ENCODE data around the gene STAT4.
A peak's percentile ranks its signal among the peaks of the same experiment; 100 is the strongest.

STAT4 gene

GRCh38 chr2:191012845-191013681, 137.7 kb downstream of the STAT4 start:
- Histone ChIP-seq H3K4me2 (peak overlapping the region; percentile 92), H3K27ac (peak overlapping the region; percentile 87; the same call in 1 of the 2 replicates), H3K27me3 (no peaks in the 10 kb centered on the region), H3K9me3 (no peaks in the 10 kb centered on the region), H3K4me1 (peaks cover 22% of the 10 kb centered on the region), H3K36me3 (peaks cover 22% of the 10 kb centered on the region), H4K20me1 (0 out of 2 replicates have a peak, but pooled peaks cover 7% of the 10 kb centered on the region), H3K9ac (peak overlapping the region; percentile 90), H3K4me3 (peak overlapping the region; percentile 95)
- TF ChIP-seq Cebpa-rat (IDR thresholded peaks at IDR 0.05): no peak

GRCh38 chr2:191012346-191012745, 138.4 kb downstream of the STAT4 start:
- Histone ChIP-seq H4K20me1 (0 out of 2 replicates have a peak, but pooled peaks cover 7% of the 10 kb centered on the region), H3K36me3 (peaks cover 28% of the 10 kb centered on the region), H3K27ac (no peak overlapping the region), H3K9me3 (no peaks in the 10 kb centered on the region), H3K4me3 (no peak overlapping the region), H3K27me3 (no peaks in the 10 kb centered on the region), H3K4me2 (peak overlapping the region; percentile 92), H3K9ac (no peak overlapping the region), H3K4me1 (peaks cover 22% of the 10 kb centered on the region)
- no peak for TF ChIP-seq Cebpa-rat (IDR thresholded peaks at IDR 0.05)

GRCh38 chr2:191010887-191011885, 139.6 kb downstream of the STAT4 start:
- H3K4me2 ChIP-seq: no peak overlapping the region
- no peak overlapping the region for H3K4me3 ChIP-seq

GRCh38 chr2:191009541-191010374, 141.0 kb downstream of the STAT4 start:
- Histone ChIP-seq H3K4me1 (peaks cover 19% of the 10 kb centered on the region), H3K36me3 (peaks cover 54% of the 10 kb centered on the region), H3K9ac (no peak overlapping the region)

More at GRCh38 chr2:191010887-191011885, 139.6 kb downstream of the STAT4 start:
- Histone ChIP-seq H3K4me1 (peaks cover 22% of the 10 kb centered on the region), H3K27me3 (no peaks in the 10 kb centered on the region), H3K9me3 (no peaks in the 10 kb centered on the region), H4K20me1 (0 out of 2 replicates have a peak, but pooled peaks cover 7% of the 10 kb centered on the region), H3K36me3 (peaks cover 40% of the 10 kb centered on the region), H3K27ac (no peak overlapping the region), H3K9ac (no peak overlapping the region)
- no peak for TF ChIP-seq Cebpa-rat (IDR thresholded peaks at IDR 0.05)

GRCh38 chr2:191008286-191008685, 142.5 kb downstream of the STAT4 start:
- H4K20me1 ChIP-seq: 0 out of 2 replicates have a peak, but pooled peaks cover 7% of the 10 kb centered on the region
- no peak for TF ChIP-seq Cebpa-rat (IDR thresholded peaks at IDR 0.05)
- H3K9me3 ChIP-seq: 0 out of 2 replicates have a peak, but pooled peaks cover 2% of the 10 kb centered on the region
- H3K4me2 ChIP-seq: no peak overlapping the region
- H3K36me3 ChIP-seq: peaks cover 69% of the 10 kb centered on the region
- peaks cover 10% of the 10 kb centered on the region for H3K4me1 ChIP-seq
- H3K4me3 ChIP-seq: no peak overlapping the region
- no peak overlapping the region for H3K9ac ChIP-seq
- H3K27ac ChIP-seq: no peak overlapping the region
- H3K27me3 ChIP-seq: no peaks in the 10 kb centered on the region

More at GRCh38 chr2:191009541-191010374, 141.0 kb downstream of the STAT4 start:
- Histone ChIP-seq H3K4me2 (no peak overlapping the region), H3K9me3 (no peaks in the 10 kb centered on the region), H3K4me3 (no peak overlapping the region), H3K27ac (no peak overlapping the region), H4K20me1 (0 out of 2 replicates have a peak, but pooled peaks cover 7% of the 10 kb centered on the region), H3K27me3 (no peaks in the 10 kb centered on the region)
- no peak for TF ChIP-seq Cebpa-rat (IDR thresholded peaks at IDR 0.05)

GRCh38 chr2:191006997-191007783, 143.6 kb downstream of the STAT4 start:
- peaks cover 79% of the 10 kb centered on the region for H3K36me3 ChIP-seq
- H3K4me2 ChIP-seq: no peak overlapping the region
- H3K27me3 ChIP-seq: no peaks in the 10 kb centered on the region
- TF ChIP-seq Cebpa-rat (IDR thresholded peaks at IDR 0.05): no peak
- no peak overlapping the region for H3K9ac ChIP-seq
- no peaks in the 10 kb centered on the region for H3K4me1 ChIP-seq
- H3K27ac ChIP-seq: no peak overlapping the region
- H3K9me3 ChIP-seq: 0 out of 2 replicates have a peak, but pooled peaks cover 5% of the 10 kb centered on the region
- 0 out of 2 replicates have a peak, but pooled peaks cover 7% of the 10 kb centered on the region for H4K20me1 ChIP-seq
- no peak overlapping the region for H3K4me3 ChIP-seq

- Histone ChIP-seq H3K27me3 (no peaks in the 10 kb centered on the region), H3K9ac (no peak overlapping the region), H3K27ac (no peak overlapping the region), H3K4me3 (no peak overlapping the region), H3K9me3 (0 out of 2 replicates have a peak, but pooled peaks cover 5% of the 10 kb centered on the region), H3K4me1 (no peaks in the 10 kb centered on the region), H3K4me2 (no peak overlapping the region), H3K36me3 (peaks cover 81% of the 10 kb centered on the region), H4K20me1 (0 out of 2 replicates have a peak, but pooled peaks cover 1% of the 10 kb centered on the region)
- TF ChIP-seq Cebpa-rat (IDR thresholded peaks at IDR 0.05): no peak
These were observed 144.5 kb downstream of the STAT4 start for GRCh38 chr2:191006297-191006696.

Measured in BLaER1 (cell line).